Pancreas (tissue), 10 donors: Measurements from ENCODE around the gene SLC6A1. TPM values are rescaled to one million over a fixed set of nuclear protein-coding genes. Genes with fewer than 3 reads are reported as not detected.

ENCODE experiments used
- ATAC-seq, 4 donors: fragments of 200-7000 bp; cut with Tn5 transposase; one replicate each; pipeline versions ENCODE4 v1.8.0 to v1.9.1; 2020; ENCODE audit warnings: mild to moderate bottlenecking in 4 of 4, moderate library complexity in 4 of 4
- DNase-seq, 6 donors: peaks; one replicate each; pipeline ENCODE4 v3.0.0-alpha.2; 2020
- FAIRE-seq: peaks from 2 replicates; lab custom pipeline; 2012; peaks lifted over from hg19 to GRCh38; lab: Jason Lieb, UNC
- H3K27ac ChIP-seq, 4 donors: fragments of 200-600 bp; sonication (generic); 1 replicate in 3 of 4; 2 replicates in 1 of 4; pipeline versions ENCODE4 v1.5.0 to v1.8.0; 2020
- H3K27me3 ChIP-seq, 4 donors: fragments of 200-600 bp; one replicate each; pipeline ENCODE4 v1.8.0; 2021
- H3K36me3 ChIP-seq, 3 donors: fragments of 200-600 bp; sonication (generic) in 1 of 3; one replicate each; pipeline versions ENCODE4 v1.5.0 to v1.8.0; 2020 to 2021
- H3K4me1 ChIP-seq, 3 donors: fragments of 200-600 bp; one replicate each; pipeline ENCODE4 v1.8.0; 2021
- H3K4me3 ChIP-seq, 4 donors: fragments of 200-600 bp; sonication (generic) in 2 of 4; one replicate each; pipeline versions ENCODE4 v1.5.0 to v1.8.0; 2020 to 2021
- H3K9me3 ChIP-seq, 4 donors: fragments of 200-600 bp; one replicate each; pipeline ENCODE4 v1.8.0; 2021
- WGBS, 2 donors: extraction: QIAGEN DNeasy Blood & Tissue Kit; methylation state at CpG; one replicate each; pipeline ENCODE4 v1.1.7; 2013; 5-methylcytosine and 5-hydroxymethylcytosine counted together
- intact Hi-C, 3 donors: fragments of 100-400 bp; cut with DNase I; formaldehyde crosslinking; loops; one replicate each; pipeline versions ENCODE4 v1.11.1 to v1.14.2; 2022
- polyA plus RNA-seq, 2 donors: library from polyadenylated mRNA; stranded (reverse); fragments of 200-250 nt; gene quantifications; one replicate each; pipeline ENCODE4 v1.2.3, GENCODE V29; 2013
- total RNA-seq, 6 donors: library from RNA; stranded (reverse); fragmentation: NEBNext Ultra II Directional in 4 of 6; extraction: Animal tissue kit (Norgen Biotek cat#: 25700) in 4 of 6; gene quantifications; one replicate each; pipeline versions ENCODE4 v1.2.1 to v1.2.4, GENCODE V29; 2021 to 2023
- TF ChIP-seq, protein P1 (sequence below), 4 donors: fragments of 200-600 bp; sonication (generic) in 3 of 4; IDR thresholded peaks; one replicate each; pipeline versions ENCODE4 v1.5.0 to v1.8.0; 2021; ENCODE audit warnings: antibody characterized with exemption in 4 of 4
- donor health status: healthy with polysubstance abuse.
- donor health status: DM: no; HTN: no; CAD: no; lungs with moderate emphysema.
- donor health status: DM: no; HTN: no; CAD: no.
- donor health status: control.
- donor health status: control.
- donor health status: Bipolar disorder and iron deficiency.
- donor health status: DM: yes; HTN: yes; CAD: no.
- donor health status: DM: no; HTN: no; CAD: no.
- donor health status: DM: no; HTN: no; CAD: no.
- donor health status: DM: yes; HTN: yes; CAD: no.

The SLC6A1 gene
- total and polyA plus RNA-seq, 8 donors: 0.19 to 1.7 (median 0.35) TPM; not detected in 1

DNA sequence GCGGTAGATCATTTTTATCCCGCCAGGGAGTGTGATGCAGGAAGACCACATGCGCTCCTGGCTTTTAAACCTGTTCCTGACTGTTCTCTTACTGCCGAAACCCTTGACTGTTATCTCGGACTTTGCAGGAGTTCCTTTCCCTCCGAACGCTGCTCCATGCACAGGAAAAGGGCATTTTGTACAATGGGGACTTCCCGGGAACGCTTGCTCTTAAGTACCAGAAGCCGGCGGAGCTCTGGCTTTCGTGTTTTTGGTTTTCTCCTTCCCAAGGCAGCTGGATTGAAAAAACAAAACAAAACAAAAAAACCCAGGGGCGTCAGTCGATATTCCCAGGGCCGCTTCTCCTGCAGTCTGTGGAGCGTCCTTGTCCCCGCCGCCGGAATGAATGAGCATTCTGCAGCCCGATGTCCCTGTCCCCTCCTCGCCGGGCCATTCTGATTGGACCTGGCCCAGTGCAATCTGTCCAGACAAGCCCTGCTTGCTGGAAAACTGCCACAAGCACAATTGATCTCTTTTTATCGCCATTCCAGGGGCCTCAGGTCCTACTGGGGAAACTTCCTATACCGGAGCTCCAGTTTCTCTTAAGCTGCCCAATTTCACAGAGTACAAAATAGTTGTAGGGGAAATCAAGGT is 44.8 kb downstream of the SLC6A1 start:
- TF ChIP-seq, protein P1, sequence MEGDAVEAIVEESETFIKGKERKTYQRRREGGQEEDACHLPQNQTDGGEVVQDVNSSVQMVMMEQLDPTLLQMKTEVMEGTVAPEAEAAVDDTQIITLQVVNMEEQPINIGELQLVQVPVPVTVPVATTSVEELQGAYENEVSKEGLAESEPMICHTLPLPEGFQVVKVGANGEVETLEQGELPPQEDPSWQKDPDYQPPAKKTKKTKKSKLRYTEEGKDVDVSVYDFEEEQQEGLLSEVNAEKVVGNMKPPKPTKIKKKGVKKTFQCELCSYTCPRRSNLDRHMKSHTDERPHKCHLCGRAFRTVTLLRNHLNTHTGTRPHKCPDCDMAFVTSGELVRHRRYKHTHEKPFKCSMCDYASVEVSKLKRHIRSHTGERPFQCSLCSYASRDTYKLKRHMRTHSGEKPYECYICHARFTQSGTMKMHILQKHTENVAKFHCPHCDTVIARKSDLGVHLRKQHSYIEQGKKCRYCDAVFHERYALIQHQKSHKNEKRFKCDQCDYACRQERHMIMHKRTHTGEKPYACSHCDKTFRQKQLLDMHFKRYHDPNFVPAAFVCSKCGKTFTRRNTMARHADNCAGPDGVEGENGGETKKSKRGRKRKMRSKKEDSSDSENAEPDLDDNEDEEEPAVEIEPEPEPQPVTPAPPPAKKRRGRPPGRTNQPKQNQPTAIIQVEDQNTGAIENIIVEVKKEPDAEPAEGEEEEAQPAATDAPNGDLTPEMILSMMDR (IDR thresholded peaks at IDR 0.05): no peak
- no peaks in the 10 kb centered on the region for H3K36me3 ChIP-seq
- intact Hi-C loops: no loop called here
- H3K9me3 ChIP-seq: no peaks in the 10 kb centered on the region
- ATAC-seq (no peak), DNase-seq (no peak), FAIRE-seq (no peak)
- H3K4me1 ChIP-seq: no peaks in the 10 kb centered on the region
- 55 to 63% methylated on average over 24 of the region's 24 CpGs for WGBS, 2 donors
- no peak overlapping the region for H3K4me3 ChIP-seq
- no peak overlapping the region for H3K27ac ChIP-seq
- H3K27me3 ChIP-seq: no peaks in the 10 kb centered on the region

DNA sequence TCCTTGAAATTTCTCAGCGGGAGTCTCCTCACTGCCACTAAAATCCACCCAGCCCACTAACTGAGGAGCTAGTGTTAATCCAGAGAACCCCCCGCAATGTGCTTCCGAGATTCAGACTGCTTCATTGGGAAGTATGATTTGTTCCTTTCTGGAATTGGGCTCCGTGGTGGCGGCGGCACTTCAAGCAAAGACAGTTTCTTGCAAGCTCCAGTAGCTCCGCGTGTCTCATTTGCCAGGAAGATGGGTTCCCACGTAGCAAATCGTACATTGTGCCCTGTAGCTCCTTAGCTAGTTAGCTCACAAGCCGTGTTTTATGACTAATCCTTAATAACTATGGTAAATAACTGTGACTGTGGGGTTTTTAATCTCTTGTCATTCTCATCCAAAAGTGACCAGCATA is 45.4 kb downstream of the SLC6A1 start:
- no peaks in the 10 kb centered on the region for H3K4me1 ChIP-seq
- no peaks in the 10 kb centered on the region for H3K36me3 ChIP-seq
- intact Hi-C loops: no loop called here
- no peak for FAIRE-seq
- H3K4me3 ChIP-seq: no peak overlapping the region
- H3K9me3 ChIP-seq: no peaks in the 10 kb centered on the region
- no peak for DNase-seq
- TF ChIP-seq, protein P1 (IDR thresholded peaks at IDR 0.05): no peak
- ATAC-seq: no peak
- H3K27me3 ChIP-seq: no peaks in the 10 kb centered on the region
- WGBS, 2 donors: 69 to 78% methylated on average over 11 of the region's 11 CpGs
- H3K27ac ChIP-seq: no peak overlapping the region

DNA sequence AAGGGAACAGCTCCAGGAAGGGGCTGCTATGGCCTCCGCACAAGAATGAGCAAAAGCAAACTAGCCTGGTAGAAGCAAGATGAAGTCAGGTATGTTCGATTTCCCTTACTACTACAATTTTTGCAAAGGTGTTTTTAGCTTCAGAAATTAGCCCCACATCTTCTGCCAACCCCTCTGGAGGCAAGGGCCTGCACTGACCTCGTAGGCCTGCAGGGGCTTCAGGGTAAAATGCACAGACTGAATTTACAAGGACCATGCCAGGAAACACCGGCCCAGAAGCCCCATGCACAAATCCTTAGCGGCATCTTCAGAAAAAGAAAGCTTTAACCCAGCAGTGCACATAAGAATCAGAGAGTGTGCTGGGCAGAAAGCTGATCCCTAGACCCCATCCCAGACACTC is 53.0 kb downstream of the SLC6A1 start:
- DNase-seq (no peak), ATAC-seq (no peak), FAIRE-seq (no peak)
- WGBS, 2 donors: 67 to 70% methylated on average over 5 of the region's 5 CpGs
- H3K36me3 ChIP-seq: no peaks in the 10 kb centered on the region
- H3K27ac ChIP-seq: no peak overlapping the region
- TF ChIP-seq, protein P1 (IDR thresholded peaks at IDR 0.05): no peak
- no peaks in the 10 kb centered on the region for H3K4me1 ChIP-seq
- no peaks in the 10 kb centered on the region for H3K9me3 ChIP-seq
- intact Hi-C loops: no loop called here
- H3K27me3 ChIP-seq: no peaks in the 10 kb centered on the region
- H3K4me3 ChIP-seq: no peak overlapping the region

DNA sequence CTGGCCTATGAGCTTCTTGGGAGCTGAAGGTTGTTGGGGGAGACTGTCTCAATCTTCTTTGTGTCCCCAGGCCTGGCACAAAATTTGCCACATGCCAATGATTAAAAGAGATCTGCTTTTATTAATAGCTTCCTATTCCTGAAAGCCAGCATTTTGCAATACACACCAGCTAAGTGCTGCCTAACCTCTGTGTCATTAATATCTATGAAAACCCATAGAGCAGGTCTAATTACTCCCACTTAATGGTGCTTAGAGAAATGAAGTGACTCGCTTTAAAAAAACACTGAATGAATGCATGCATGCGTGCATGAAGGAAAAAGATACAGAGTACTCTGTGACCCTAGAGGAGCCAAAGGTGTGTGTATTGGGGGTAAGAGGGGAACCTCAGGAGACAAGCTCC is 55.0 kb downstream of the SLC6A1 start:
- ATAC-seq: no peak
- DNase-seq: no peak
- H3K36me3 ChIP-seq: no peaks in the 10 kb centered on the region
- TF ChIP-seq, protein P1 (IDR thresholded peaks at IDR 0.05): no peak
- no peak overlapping the region for H3K4me3 ChIP-seq
- H3K9me3 ChIP-seq: no peaks in the 10 kb centered on the region
- no peak for FAIRE-seq
- H3K27ac ChIP-seq: no peak overlapping the region
- H3K27me3 ChIP-seq: peaks cover 0 to 4% (median 0%) of the 10 kb centered on the region in 4 donors
- 78 to 81% methylated on average over 2 of the region's 2 CpGs for WGBS, 2 donors
- H3K4me1 ChIP-seq: no peaks in the 10 kb centered on the region
- intact Hi-C loops: no loop called here

DNA sequence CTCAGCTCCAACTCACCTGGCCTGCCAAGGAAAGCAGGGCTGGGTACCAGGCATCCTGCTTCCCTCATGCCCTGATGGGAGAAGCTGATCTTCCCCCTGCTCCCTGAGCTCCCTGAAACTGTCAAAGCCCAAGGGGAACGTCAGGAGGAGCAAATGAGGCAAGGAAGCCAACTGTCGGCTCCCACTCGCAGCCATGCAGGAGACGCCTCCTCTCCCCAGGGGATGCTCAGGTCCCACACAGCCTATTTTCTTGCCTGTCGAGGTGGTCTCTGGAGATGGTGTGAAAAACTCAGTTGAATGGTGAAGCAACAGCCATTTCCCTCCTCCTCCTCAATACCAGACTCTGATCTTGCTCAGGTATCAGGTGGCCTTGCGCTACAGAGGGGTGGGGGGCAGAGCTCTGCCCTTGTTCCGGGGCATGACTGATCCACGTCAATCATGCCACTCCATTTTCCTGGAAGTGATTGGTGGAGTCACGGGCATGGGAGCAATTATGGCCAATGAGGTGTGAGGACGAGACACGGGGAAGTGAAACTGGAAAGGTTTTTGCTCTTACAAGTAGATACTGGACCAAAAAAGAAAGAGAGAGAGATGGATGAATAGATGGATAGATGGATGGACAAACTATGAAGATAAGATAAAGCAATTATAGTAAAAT is 58.2 kb downstream of the SLC6A1 start:
- no peak overlapping the region for H3K4me3 ChIP-seq
- no peaks in the 10 kb centered on the region for H3K36me3 ChIP-seq
- FAIRE-seq (no peak), DNase-seq (no peak), ATAC-seq (no peak)
- 44 to 57% methylated on average over 11 of the region's 11 CpGs for WGBS, 2 donors
- TF ChIP-seq, protein P1 (IDR thresholded peaks at IDR 0.05): no peak
- peaks cover 0 to 4% (median 0%) of the 10 kb centered on the region in 4 donors for H3K27me3 ChIP-seq
- no peaks in the 10 kb centered on the region for H3K4me1 ChIP-seq
- intact Hi-C loops: loop anchor here in 1 of 3 donors (10.0 kb wide), 1 partner anchor 286 kb away; no protein-coding TSS in a partner anchor
- H3K9me3 ChIP-seq: no peaks in the 10 kb centered on the region
- H3K27ac ChIP-seq: no peak overlapping the region
